Kidney (tissue), 14 donors: ENCODE data around the gene FLII. TPM values are rescaled to one million over a fixed set of nuclear protein-coding genes. Genes with fewer than 3 reads are reported as not detected.
"Not testable (repeated sequence)": the region's sequence is repeated elsewhere in the genome, so short reads cannot be mapped to it uniquely, and the experiment has no call there.

Experiments
- DNase-seq, 5 donors: peaks; one replicate each; pipeline ENCODE4 v3.0.0-alpha.2; 2013 to 2020
- FAIRE-seq: peaks from 2 replicates; lab custom pipeline; 2012; peaks lifted over from hg19 to GRCh38; lab: Jason Lieb, UNC
- H3K27ac ChIP-seq, 2 donors: one replicate each; pipeline ENCODE4 v1.7.0; 2013; ENCODE audit warnings: low read depth in 2 of 2, low read length in 2 of 2, inconsistent platforms in 1 of 2
- H3K27me3 ChIP-seq: one replicate; pipeline ENCODE4 v1.7.1; 2013; ENCODE audit warnings: low read length, inconsistent platforms; ENCODE audit not compliant: control insufficient read depth, insufficient read depth
- H3K36me3 ChIP-seq, 3 donors: one replicate each; pipeline versions ENCODE4 v1.7.0 to v1.7.1; 2013; ENCODE audit warnings: low read length in 3 of 3, control low read depth in 1 of 3, inconsistent platforms in 1 of 3; ENCODE audit not compliant: insufficient read depth in 3 of 3, control insufficient read depth in 2 of 3
- H3K4me1 ChIP-seq, 3 donors: one replicate each; pipeline versions ENCODE4 v1.7.0 to v1.7.1; 2013; ENCODE audit warnings: low read length in 3 of 3, inconsistent platforms in 1 of 3, low read depth in 1 of 3; ENCODE audit not compliant: control insufficient read depth in 2 of 3, insufficient read depth in 2 of 3
- H3K4me3 ChIP-seq, 3 donors: one replicate each; pipeline versions ENCODE4 v1.7.0 to v1.8.1; 2013; ENCODE audit warnings: low read length in 3 of 3, control low read depth in 1 of 3, inconsistent platforms in 1 of 3
- H3K9ac ChIP-seq, 3 donors: one replicate each; pipeline versions ENCODE4 v1.7.0 to v1.7.1; 2013; ENCODE audit warnings: low read length in 3 of 3, control low read depth in 1 of 3, inconsistent platforms in 1 of 3
- H3K9me3 ChIP-seq, 3 donors: one replicate each; pipeline versions ENCODE4 v1.7.0 to v1.7.1; 2013; ENCODE audit warnings: low read length in 3 of 3, control low read depth in 1 of 3, inconsistent platforms in 1 of 3; ENCODE audit not compliant: control insufficient read depth in 2 of 3, insufficient read depth in 1 of 3
- CTCF ChIP-seq: IDR thresholded peaks from 3 replicates; pipeline ENCODE4 v1.5.1; 2012; ENCODE audit warnings: mild to moderate bottlenecking, moderate library complexity, borderline replicate concordance; ENCODE audit not compliant: insufficient read depth; ENCODE audit errors: extremely low read depth
- intact Hi-C: fragments of 100-400 bp; cut with DNase I; formaldehyde crosslinking; loops from one replicate; pipeline ENCODE4 v1.11.1; 2022
- polyA plus RNA-seq: library from polyadenylated mRNA; stranded (reverse); fragments of 350-450 nt; fragmentation: Illumina TruSeq; extraction: RNeasy Lipid Tissue Mini Kit (QIAGEN cat#74804); gene quantifications from one replicate; pipeline ENCODE4 v1.2.3, GENCODE V29; 2014; ENCODE audit warnings: low read depth, low replicate concordance; ENCODE audit not compliant: insufficient read depth
- total RNA-seq: library from RNA; stranded (reverse); fragmentation: NEBNext Ultra II Directional; extraction: Animal tissue kit (Norgen Biotek cat#: 25700); gene quantifications from one replicate; pipeline ENCODE4 v1.2.1, GENCODE V29; 2021
- donor health status: control.
- donor health status: control.
- donor health status: control.
- donor health status: control.
- donor health status: control.
- donor health status: DM: yes; HTN: yes; CAD: no.
- donor health status: Normal renal cell carcinoma (clear cell type).

FLII gene
- total and polyA plus RNA-seq, 2 donors from 2014 or later = 139 to 301 TPM

GRCh38 chr17:18217412-18218015 is 41.0 kb downstream of the FLII start:
- intact Hi-C loops = no loop called here
- FAIRE-seq = no peak
- peak; percentile 88 for TF ChIP-seq CTCF

GRCh38 chr17:18216906-18217305 is 41.6 kb downstream of the FLII start:
- H3K27ac ChIP-seq, H3K4me1 ChIP-seq, intact Hi-C loops, H3K27me3 ChIP-seq, H3K4me3 ChIP-seq, DNase-seq, H3K36me3 ChIP-seq, H3K9ac ChIP-seq, H3K9me3 ChIP-seq, FAIRE-seq: not testable (repeated sequence)

More at GRCh38 chr17:18217412-18218015, 41.0 kb downstream of the FLII start:
- Histone ChIP-seq H3K9me3 (no peaks in the 10 kb centered on the region), H3K9ac (no peak overlapping the region), H3K4me1 (no peaks in the 10 kb centered on the region), H3K4me3 (no peak overlapping the region), H3K27me3 (no peaks in the 10 kb centered on the region), H3K27ac (no peak overlapping the region), H3K36me3 (no peaks in the 10 kb centered on the region)
- peak; percentile 76 to 89 (median 83) for DNase-seq

GRCh38 chr17:18213666-18214270 is 44.8 kb downstream of the FLII start:
- peaks cover 2 to 18% (median 16%) of the 10 kb centered on the region in 3 donors for H3K36me3 ChIP-seq
- H3K9ac ChIP-seq = no peak overlapping the region
- H3K4me3 ChIP-seq = no peak overlapping the region
- TF ChIP-seq CTCF = no peak
- intact Hi-C loops = no loop called here
- H3K9me3 ChIP-seq = no peaks in the 10 kb centered on the region
- H3K4me1 ChIP-seq = no peaks in the 10 kb centered on the region
- FAIRE-seq (no peak), DNase-seq (no peak)
- H3K27ac ChIP-seq = no peak overlapping the region
- no peaks in the 10 kb centered on the region for H3K27me3 ChIP-seq

- intact Hi-C loops = no loop called here
- DNase-seq (no peak), FAIRE-seq (no peak)
- no peaks in the 10 kb centered on the region for H3K27me3 ChIP-seq
- no peak for TF ChIP-seq CTCF
- H3K4me3 ChIP-seq = no peak overlapping the region
- H3K9me3 ChIP-seq = no peaks in the 10 kb centered on the region
- H3K36me3 ChIP-seq = peaks cover 4 to 54% (median 44%) of the 10 kb centered on the region in 3 donors
- peaks cover 0 to 6% (median 3%) of the 10 kb centered on the region in 3 donors for H3K4me1 ChIP-seq
- H3K27ac ChIP-seq = no peak overlapping the region
- H3K9ac ChIP-seq = no peak overlapping the region
These were observed 50.4 kb downstream of the FLII start for GRCh38 chr17:18208092-18208491.
